NCI-H345 treated with DMSO at 0.1 percent for 48 hours (cell line): Measurements from ENCODE around the gene NPAT.
A peak's percentile ranks its signal among the peaks of the same experiment; 100 is the strongest.

Experiments
- DNase-seq: peaks from one replicate; lab custom pipeline; 2025; ENCODE audit not compliant: unreplicated experiment; lab: John Stamatoyannopoulos, UW

Gene NPAT

GRCh38 chr11:108222574-108223347, at the start of gene NPAT, which contains the start of gene ATM:
TSS of gene NPAT (minus strand) at chr11:108222638. CDS start at chr11:108222536, 102 bp downstream.
TSS of gene ATM (plus strand) at chr11:108223067. CDS start at chr11:108227625, 4,558 bp downstream.
- peak; percentile 100 for DNase-seq

- DNase-seq, result no peak
Measured at GRCh38 chr11:108269583-108269982, 47.1 kb upstream of the NPAT start.

- DNase-seq, result no peak
Measured at GRCh38 chr11:108253176-108253575, 30.7 kb upstream of the NPAT start.

GRCh38 chr11:108246885-108247284, 24.4 kb upstream of the NPAT start:
- DNase-seq, result no peak

- no peak for DNase-seq
Measured at GRCh38 chr11:108246308-108246707, 23.9 kb upstream of the NPAT start.

GRCh38 chr11:108242422-108242821, 20.0 kb upstream of the NPAT start:
- no peak for DNase-seq

GRCh38 chr11:108241330-108242037, 19.0 kb upstream of the NPAT start:
- DNase-seq, result no peak

GRCh38 chr11:108239076-108239475, 16.6 kb upstream of the NPAT start:
- DNase-seq, result no peak

GRCh38 chr11:108237058-108237481, 14.6 kb upstream of the NPAT start:
- no peak for DNase-seq

GRCh38 chr11:108235633-108236032, 13.2 kb upstream of the NPAT start:
- no peak for DNase-seq

- no peak for DNase-seq
Measured at GRCh38 chr11:108235192-108235591, 12.8 kb upstream of the NPAT start.

GRCh38 chr11:108233277-108233945, 11.0 kb upstream of the NPAT start:
- no peak for DNase-seq

- no peak for DNase-seq
Measured at GRCh38 chr11:108228251-108228650, 5.8 kb upstream of the NPAT start.

- no peak for DNase-seq
Measured at GRCh38 chr11:108226036-108226435, 3.6 kb upstream of the NPAT start.

- no peak for DNase-seq
Measured at GRCh38 chr11:108224911-108225786, 2.7 kb upstream of the NPAT start.

- DNase-seq, result no peak
Measured at GRCh38 chr11:108224366-108224765, 1.9 kb upstream of the NPAT start.

GRCh38 chr11:108223348-108224149, 1.1 kb upstream of the NPAT start:
- DNase-seq, result no peak

GRCh38 chr11:108221911-108222573, 396 bp downstream of the NPAT start:
- DNase-seq, result no peak

GRCh38 chr11:108221371-108221770, 1.1 kb downstream of the NPAT start:
- DNase-seq, result no peak
